Body of pancreas (tissue), 4 donors: ENCODE measurements around the gene HSFX4.

Experiments
- CTCF ChIP-seq, 7 experiments: fragments of 450-650 bp in 4 of 7; fragments of 200-600 bp in 3 of 7; sonication (generic) in 3 of 7; IDR thresholded peaks; one replicate each; pipeline ENCODE4 v1.5.1; 2016 to 2019; ENCODE audit warnings: antibody characterized with exemption in 7 of 7
- POLR2A ChIP-seq, 3 donors: fragments of 450-650 bp; IDR thresholded peaks; one replicate each; pipeline ENCODE4 v1.6.1; 2016; ENCODE audit warnings: antibody characterized with exemption in 3 of 3, mild to moderate bottlenecking in 2 of 3

GRCh38 chrX:149939655-149939904 lies 10.2 kb downstream of the HSFX4 start:
- TF ChIP-seq CTCF (IDR thresholded peaks at IDR 0.05) (no peak), POLR2A (IDR thresholded peaks at IDR 0.05) (no peak)
